ENCODE data around the gene TBCC.
"Not testable (repeated sequence)": the region's sequence is repeated elsewhere in the genome, so short reads cannot be mapped to it uniquely, and the experiment has no call there.

TBCC gene

GRCh38 chr6:42769836-42770235 is 23.9 kb upstream of the TBCC start:
- no peak for DNase-seq

GRCh38 chr6:42769051-42769450 is 23.1 kb upstream of the TBCC start:
- no peak for DNase-seq

GRCh38 chr6:42766163-42766670 is 20.3 kb upstream of the TBCC start:
- no peak for DNase-seq

GRCh38 chr6:42764911-42765648 is 19.2 kb upstream of the TBCC start:
- DNase-seq, result no peak

GRCh38 chr6:42762950-42763349 is 17.0 kb upstream of the TBCC start:
- DNase-seq, result no peak

GRCh38 chr6:42762426-42762859 is 16.5 kb upstream of the TBCC start:
- no peak for DNase-seq

- no peak for DNase-seq
Measured at GRCh38 chr6:42761287-42762067, 15.6 kb upstream of the TBCC start.

- DNase-seq, result no peak
Measured at GRCh38 chr6:42758756-42759430, 13.0 kb upstream of the TBCC start.

GRCh38 chr6:42756722-42757121 is 10.8 kb upstream of the TBCC start:
- DNase-seq, result no peak

GRCh38 chr6:42754759-42755158 is 8.9 kb upstream of the TBCC start:
- no peak for DNase-seq

GRCh38 chr6:42751055-42751454 is 5.2 kb upstream of the TBCC start:
- DNase-seq, result no peak

- no peak for DNase-seq
Measured at GRCh38 chr6:42748203-42748898, 2.4 kb upstream of the TBCC start.

- peak; percentile 85 to 88 for DNase-seq
Measured at GRCh38 chr6:42746463-42747391, 824 bp upstream of the TBCC start.

GRCh38 chr6:42745083-42745639 is 742 bp downstream of the TBCC start:
- peak; percentile 39 to 52 for DNase-seq

GRCh38 chr6:42744351-42744893 is 1.5 kb downstream of the TBCC start:
- DNase-seq, result no peak

GRCh38 chr6:42742116-42742894 is 3.6 kb downstream of the TBCC start:
- no peak for DNase-seq

- DNase-seq, result no peak
Measured at GRCh38 chr6:42740725-42741124, 5.2 kb downstream of the TBCC start.

- DNase-seq, result no peak
Measured at GRCh38 chr6:42735976-42736375, 9.9 kb downstream of the TBCC start.

GRCh38 chr6:42733867-42734481 is 11.9 kb downstream of the TBCC start:
- not testable (repeated sequence) for DNase-seq

- DNase-seq, result no peak
Measured at GRCh38 chr6:42729731-42730130, 16.2 kb downstream of the TBCC start.

Data from activated CD4-positive, alpha-beta T cell treated with anti-CD3 and anti-CD28 coated beads, Interleukin-2, amount 50 U/mL, for 48 hours (primary cell).